ENCODE data around the gene STAM.
"Not testable (repeated sequence)": the region's sequence is repeated elsewhere in the genome, so short reads cannot be mapped to it uniquely, and the experiment has no call there.

The STAM gene

DNA sequence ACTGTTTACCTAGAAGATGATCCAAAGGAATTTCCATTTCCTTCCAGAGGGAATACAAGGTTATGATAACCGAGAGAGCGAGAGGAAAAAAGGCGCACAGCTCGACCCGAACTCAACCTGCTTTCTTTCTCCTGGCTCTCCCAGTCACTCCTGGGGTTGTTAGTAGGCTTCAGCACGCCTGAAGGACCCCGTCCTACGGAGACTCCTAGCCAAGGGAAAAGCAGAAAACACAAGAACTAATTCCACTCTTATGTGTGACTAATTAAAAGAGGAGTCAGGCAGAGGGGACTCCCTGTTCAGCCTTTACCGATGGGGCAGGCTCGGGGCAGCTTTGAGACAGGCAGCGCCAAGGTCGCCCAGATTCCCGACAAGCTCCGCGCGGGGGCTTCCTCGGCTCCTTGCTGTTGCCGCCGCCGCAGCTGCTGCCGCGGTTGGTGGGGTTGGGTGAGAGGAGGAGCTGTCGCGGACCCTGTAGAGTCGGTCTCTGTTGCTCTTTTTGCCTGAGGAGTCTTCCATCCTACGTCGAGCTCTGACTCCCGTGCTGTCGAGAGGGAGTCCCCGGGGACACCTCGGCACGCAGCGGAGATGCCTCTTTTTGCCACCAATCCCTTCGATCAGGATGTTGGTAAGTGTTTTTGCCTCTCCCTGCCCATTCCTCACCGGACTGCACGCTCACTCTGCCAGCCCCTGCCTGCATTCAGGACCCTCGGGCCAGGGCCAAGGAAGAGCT is at the start of gene STAM:
Gene STAM (plus strand): TSS at position 397 of the 730 bp plus-strand sequence. CDS start 189 bp downstream, at position 586.
- in situ Hi-C loops (cut with HindIII; ENCODE audit: low pct_ligation_motif_present, low pct_unique_long_range_greater_than_20kb, low sequenced_read_pairs) = no loop called here
- DNase-seq = peak; percentile 89

DNA sequence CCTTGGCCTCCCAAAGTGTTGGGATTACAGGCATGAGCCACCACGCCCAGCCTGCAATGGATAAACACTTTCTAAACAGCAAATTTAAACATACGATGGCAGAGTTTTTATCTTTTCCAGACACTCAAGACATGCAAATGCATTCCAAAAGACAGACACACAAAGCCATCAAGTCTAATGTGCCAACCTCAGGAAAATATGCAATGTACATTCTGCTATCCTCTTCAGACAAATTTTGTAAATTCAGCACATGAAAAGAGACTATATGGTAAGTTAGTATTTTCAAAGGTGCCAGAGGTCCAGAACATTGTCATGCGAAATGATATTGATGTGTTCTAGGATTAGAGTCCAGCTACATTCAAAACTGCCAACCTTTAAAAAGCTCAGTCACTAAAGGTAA is 46.6 kb upstream of the STAM start:
- no peak for DNase-seq
- in situ Hi-C loops (cut with HindIII; ENCODE audit: low pct_ligation_motif_present, low pct_unique_long_range_greater_than_20kb, low sequenced_read_pairs) = no loop called here

DNA sequence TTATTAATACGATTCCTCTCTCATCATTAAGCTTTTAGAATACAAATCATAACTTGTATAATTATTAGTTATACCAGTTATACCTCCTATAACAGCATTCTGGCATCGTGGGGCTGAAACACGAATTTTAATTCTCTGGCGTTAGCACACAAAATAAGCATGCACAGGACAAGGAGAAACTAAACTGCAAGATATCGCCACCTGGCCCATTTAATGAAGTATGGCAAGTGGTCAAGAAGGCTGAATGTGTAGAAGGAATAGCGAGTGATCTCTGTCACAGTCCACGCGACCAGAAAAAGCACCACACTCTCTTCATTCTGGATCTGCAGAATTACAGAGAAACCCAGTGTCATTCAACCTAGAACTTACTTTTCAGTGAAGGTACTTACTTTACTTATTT is 44.9 kb upstream of the STAM start:
- peak; percentile 28 for DNase-seq
- in situ Hi-C loops (cut with HindIII; ENCODE audit: low pct_ligation_motif_present, low pct_unique_long_range_greater_than_20kb, low sequenced_read_pairs) = no loop called here

DNA sequence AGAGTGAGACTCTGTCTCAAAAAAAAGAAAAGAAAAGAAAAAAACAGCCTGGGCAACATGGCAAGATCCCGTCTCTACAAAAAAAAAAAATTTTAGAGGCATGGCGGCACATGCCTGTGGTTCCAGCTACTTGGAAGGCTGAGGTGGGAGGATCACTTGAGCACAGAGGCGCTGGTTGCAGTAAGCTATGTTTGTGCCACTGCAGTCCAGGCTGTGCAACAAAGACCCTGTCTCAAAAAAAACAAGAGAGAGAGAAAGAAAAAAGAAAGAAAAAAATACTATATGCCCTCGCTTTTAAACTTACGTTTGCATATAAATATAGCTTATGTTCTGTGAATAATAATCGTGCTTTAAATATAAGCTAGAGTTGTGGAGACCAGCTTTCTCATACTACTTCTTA is 38.0 kb upstream of the STAM start:
- in situ Hi-C loops (cut with HindIII; ENCODE audit: low pct_ligation_motif_present, low pct_unique_long_range_greater_than_20kb, low sequenced_read_pairs) = no loop called here
- DNase-seq = no peak

DNA sequence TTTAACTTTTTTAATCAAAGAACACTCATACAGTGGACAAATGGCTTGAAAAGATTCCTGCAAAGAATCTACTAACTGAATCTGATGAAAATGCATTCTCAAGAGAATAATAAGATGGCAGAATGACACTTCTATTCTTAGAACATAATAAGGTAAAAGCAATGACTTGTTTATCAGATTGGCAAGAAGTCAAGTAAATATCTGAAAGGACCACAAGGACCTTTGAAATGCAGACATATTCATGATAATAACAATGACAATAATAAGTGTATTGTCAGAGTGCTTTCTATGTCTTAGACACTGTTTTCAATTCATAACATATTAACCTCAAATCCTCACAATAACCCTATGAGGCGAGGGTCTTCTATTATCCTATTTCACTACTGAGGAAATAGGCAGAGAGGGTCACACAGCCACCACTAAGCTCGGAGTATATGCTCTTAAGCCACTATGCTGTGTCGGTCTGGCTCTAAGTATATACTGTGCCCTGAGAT is 37.4 kb upstream of the STAM start:
- no peak for DNase-seq
- in situ Hi-C loops (cut with HindIII; ENCODE audit: low pct_ligation_motif_present, low pct_unique_long_range_greater_than_20kb, low sequenced_read_pairs) = no loop called here

DNA sequence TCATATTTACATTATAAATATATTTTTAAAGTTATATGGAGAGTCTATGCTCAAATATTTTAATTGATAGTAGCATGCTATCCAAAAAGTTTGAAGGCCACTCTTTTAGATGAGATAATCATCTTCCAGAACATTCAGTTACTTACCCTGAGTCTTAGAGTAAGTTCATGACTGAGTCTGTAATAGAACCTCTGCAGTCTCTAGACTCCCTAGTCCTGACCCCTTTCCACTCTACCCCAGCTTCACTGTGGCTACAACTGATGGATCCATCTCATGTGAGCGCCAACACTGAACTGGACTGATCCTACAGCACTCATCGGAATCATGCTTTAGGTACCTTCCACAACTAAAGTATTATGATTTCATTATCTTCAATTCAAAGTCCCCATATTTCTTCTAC is 36.9 kb upstream of the STAM start:
- DNase-seq = no peak
- in situ Hi-C loops (cut with HindIII; ENCODE audit: low pct_ligation_motif_present, low pct_unique_long_range_greater_than_20kb, low sequenced_read_pairs) = no loop called here

DNA sequence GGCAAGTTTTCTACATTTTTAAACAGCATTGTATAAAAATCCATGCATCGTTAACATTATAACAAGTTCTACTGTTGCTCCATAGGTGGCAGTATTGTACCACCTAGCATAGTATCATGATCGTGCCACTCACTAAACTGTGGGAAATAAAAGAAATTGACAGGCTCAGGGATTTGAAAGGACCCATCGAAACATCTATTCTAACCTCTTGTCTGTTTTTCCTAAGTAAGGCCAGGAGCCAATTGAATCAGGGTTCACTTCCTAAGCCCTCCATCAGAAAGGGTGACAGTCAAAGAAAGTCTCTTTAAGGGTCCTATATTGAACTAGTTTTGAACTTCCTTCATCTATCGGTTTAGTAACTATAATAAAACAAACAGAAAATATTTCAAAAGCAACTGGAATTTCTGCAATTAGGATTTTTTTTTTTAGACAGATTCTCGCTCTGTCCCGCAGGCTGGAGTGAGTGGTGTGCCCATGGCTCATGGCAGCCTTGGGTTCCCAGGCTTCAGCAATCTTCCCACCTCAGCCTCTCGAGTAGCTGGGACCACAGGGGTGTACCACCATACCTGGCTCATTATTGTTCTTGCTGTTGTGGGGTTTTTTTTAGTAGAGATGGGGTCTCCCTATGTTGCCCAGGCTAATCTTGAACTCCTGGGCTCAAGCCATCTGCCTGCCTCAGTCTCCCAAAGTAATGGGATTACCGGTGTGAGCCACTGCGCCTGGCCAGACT is 36.2 kb upstream of the STAM start:
- peak; percentile 62 for DNase-seq

DNA sequence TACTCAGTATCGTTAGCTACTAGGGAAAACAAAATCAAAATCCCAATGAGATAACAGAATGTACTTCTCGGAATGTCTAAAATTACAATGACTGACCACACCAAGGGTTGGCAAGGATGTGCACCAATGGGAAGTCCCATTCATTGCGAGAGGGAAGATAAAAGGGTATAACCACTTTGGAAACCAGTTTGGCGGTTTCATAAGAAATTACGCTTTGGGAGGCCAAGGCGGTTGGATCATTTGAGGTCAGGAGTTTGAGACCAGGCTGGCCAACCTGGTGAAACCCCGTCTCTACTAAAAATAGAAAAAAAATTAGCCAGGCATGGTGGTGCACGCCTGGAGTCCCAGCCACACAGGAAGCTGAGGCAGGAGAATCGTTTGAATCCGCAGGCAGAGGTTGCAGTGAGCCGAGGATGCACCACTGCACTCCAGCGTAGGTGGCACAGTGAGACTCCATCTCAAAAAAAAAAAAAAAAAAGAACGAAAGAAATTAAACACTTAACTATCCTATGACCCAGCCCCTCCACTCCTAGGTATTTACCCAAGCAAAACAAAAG is 34.4 kb upstream of the STAM start:
- no peak for DNase-seq
- in situ Hi-C loops (cut with HindIII; ENCODE audit: low pct_ligation_motif_present, low pct_unique_long_range_greater_than_20kb, low sequenced_read_pairs) = no loop called here

More for the DNA sequence above, 36.2 kb upstream of the STAM start:
- in situ Hi-C loops (cut with HindIII; ENCODE audit: low pct_ligation_motif_present, low pct_unique_long_range_greater_than_20kb, low sequenced_read_pairs) = no loop called here

DNA sequence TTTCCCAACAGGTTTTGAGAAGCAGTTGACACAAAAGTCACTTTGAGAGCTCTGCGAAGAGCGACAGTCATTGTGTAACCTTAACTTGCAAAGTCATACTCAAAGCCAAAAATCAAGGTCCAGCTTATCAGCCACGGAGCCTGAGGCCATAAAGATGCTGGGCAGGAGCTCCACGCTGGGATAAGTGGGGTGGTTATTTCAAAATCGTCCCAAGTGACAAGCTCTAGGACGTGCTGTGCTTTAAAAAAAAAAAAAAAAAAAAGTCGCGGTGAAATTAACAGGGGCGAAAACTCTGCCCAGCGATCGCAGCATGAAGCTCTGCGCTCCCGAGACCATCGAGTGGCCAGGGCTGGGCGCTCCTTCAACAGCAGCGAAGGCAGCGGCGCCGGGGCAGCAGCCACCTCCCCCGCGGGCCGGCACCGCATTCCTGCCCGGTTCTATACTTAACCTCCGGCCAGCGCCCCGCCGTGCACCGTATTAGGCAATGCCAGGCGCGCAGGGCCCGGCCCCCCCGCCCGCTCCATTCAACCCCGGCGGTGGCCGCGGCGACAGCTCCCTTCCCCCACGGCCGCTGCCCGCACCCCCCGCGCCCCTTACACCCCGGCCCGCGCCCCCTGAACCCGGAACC is 27.4 kb upstream of the STAM start:
- in situ Hi-C loops (cut with HindIII; ENCODE audit: low pct_ligation_motif_present, low pct_unique_long_range_greater_than_20kb, low sequenced_read_pairs) = no loop called here

DNA sequence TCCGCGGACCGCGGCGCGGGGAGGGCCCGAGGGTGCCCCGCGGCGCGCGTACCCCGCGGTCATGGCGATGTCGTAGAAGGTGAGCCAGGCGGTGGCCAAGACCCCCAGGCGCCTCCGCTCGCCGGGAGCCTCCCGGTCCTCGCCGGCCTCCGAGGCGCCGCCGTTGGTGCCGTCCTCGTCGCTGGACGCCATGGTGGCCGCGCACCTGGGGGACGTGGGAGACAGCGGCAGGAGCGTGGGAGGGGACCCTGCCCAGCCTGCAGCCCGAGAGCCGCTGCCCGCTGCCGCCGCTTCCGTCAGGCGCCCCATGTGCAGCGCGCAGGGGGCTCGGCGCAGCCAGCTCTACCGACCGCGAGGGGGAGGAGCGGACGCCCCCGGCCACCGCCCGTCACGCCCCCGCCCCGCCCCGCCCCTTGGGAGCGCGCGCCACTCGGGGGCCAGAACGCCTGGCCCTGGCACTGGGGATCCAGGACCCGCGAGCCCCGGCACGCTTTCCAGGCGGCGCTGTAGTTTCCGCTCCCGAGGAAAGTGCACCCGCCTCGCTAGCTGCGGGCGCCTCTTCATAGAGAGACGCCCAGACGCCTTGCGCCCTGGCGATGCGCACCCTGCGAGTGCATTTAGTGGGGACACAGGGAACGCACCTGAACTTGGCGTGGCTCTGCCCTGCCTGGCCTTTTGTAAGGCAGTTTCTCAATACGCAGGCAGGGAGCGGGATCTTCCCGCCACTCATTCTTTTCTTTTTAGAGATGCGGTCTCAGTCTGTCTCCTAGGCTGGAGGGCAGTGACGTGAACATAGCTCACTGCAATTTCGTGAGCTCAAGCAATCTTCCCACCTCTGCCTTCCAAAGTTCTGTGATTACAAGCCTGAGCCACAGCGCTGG is 26.7 kb upstream of the STAM start, which contains the start of gene HACD1:
Gene HACD1 (minus strand): TSS at position 344 of the 881 bp plus-strand sequence. CDS start 35 bp downstream, at position 309.
- DNase-seq = peak; percentile 84
- in situ Hi-C loops (cut with HindIII; ENCODE audit: low pct_ligation_motif_present, low pct_unique_long_range_greater_than_20kb, low sequenced_read_pairs) = no loop called here

More for the DNA sequence above, 27.4 kb upstream of the STAM start:
- DNase-seq = peak; percentile 73

DNA sequence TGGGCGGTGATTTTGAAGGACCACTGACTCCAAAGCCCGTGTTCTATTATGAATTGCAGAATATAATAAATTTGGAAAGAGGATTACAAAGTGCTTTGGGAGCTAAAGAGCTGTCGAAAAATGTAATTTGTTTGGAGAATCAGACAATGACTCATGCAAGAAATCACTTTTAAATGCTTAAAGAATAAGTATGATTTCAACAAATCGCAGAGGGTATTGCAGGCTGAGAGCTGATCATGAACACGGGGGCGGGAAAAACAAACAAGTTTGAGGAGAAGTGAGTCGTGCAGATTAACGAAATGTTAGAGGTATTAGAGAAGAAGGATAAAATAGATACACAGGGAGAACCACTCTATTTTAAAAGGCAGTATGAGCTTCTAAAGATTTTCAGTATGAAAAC is 21.9 kb upstream of the STAM start:
- in situ Hi-C loops (cut with HindIII; ENCODE audit: low pct_ligation_motif_present, low pct_unique_long_range_greater_than_20kb, low sequenced_read_pairs) = no loop called here

DNA sequence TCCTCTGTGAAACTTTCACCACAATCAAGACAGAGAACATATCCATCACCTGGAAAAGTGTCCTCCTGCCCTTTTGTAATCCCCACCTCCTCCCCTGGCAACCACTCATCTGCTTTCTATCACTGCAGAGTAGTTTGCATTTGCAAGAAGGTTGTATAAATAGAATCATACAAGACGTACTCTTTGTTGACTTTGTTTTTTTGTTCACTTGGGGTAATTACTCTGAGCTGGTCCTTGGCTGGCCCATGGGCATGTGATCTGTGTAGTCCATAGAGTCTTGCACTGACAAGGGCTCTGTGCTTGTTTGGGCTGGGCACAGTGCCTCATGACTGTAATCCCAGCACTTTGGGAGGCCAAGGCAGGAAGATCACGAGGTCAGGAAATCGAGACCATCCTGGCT is 19.0 kb upstream of the STAM start:
- DNase-seq = no peak

More for the DNA sequence above, 21.9 kb upstream of the STAM start:
- no peak for DNase-seq

DNA sequence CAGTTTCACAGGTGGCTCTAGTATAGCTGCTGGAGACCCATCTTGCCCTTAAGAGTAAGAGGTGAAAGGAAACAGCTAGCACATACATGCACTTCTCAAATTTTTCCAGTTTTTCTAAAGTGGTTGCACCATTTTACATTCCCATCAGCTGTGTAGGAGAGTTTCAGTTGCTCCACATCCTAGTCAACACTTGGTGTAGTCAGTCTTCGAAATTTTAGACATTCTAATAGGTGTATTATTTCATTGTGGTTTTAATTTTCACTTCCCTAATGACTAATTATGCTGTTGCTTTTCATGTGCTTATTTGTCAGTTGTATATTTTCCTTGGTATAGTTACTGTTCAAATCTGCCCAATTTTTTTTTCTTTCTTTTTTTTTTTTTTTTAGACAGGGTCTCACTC is 17.3 kb upstream of the STAM start:
- DNase-seq = no peak
- in situ Hi-C loops (cut with HindIII; ENCODE audit: low pct_ligation_motif_present, low pct_unique_long_range_greater_than_20kb, low sequenced_read_pairs) = no loop called here

More for the DNA sequence above, 19.0 kb upstream of the STAM start:
- in situ Hi-C loops (cut with HindIII; ENCODE audit: low pct_ligation_motif_present, low pct_unique_long_range_greater_than_20kb, low sequenced_read_pairs) = no loop called here

DNA sequence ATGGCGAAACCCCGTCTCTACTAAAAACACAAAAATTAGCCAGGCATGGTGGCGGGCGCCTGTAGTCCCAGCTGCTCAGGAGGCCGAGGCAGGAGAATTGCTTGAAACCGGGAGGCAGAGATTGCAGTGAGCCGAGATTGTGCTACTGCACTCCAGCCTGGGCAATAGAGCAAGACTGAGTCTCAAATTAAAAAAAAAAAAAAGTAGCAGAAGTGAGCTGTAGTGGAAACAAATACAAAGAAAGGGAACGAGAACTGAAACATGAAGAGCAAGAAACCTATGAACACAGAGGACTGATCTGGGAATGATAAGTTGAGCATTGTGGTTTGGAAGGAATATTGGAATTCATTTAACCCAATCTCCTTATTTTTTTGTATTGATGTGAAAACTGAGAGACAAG is 11.4 kb upstream of the STAM start:
- in situ Hi-C loops (cut with HindIII; ENCODE audit: low pct_ligation_motif_present, low pct_unique_long_range_greater_than_20kb, low sequenced_read_pairs) = not testable (repeated sequence)

DNA sequence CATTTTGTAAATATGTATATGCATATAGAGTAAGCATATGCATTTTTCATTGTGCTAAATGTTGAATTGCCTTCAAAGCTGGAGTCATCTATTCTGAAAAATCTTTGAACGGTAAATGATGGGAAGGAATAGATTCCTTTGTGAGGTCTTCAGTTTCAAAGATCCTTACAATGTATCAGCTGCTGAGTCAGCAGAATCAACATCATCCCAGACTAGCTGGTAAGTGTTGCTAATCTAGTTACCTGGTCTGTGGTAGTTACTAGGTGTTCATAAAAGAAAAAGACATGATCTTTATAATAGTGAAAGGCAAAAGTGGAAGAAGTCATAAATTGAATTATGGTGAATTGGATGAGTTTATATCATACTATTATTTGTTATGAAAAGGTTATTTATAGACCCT is 10.6 kb upstream of the STAM start:
- in situ Hi-C loops (cut with HindIII; ENCODE audit: low pct_ligation_motif_present, low pct_unique_long_range_greater_than_20kb, low sequenced_read_pairs) = no loop called here

More for the DNA sequence above, 11.4 kb upstream of the STAM start:
- not testable (repeated sequence) for DNase-seq

DNA sequence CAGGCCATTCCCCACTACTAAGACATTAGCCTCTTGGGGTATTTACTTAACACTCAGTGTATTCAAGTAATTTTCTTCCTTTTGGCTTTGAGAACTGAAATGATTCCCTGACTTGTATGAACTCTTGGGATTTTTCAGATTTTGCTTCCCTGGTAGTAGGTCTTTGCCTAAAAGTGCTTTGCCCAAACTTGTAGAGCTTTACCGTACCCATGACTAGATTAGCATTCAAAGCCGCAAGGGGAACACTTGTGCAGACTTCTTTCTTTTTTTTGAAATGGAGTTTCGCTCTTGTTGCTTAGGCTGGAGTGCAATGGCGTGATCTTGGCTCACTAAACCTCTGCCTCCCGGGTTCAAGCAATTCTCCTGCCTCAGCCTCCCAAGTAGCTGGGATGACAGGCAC is 6.1 kb upstream of the STAM start:
- no peak for DNase-seq
- in situ Hi-C loops (cut with HindIII; ENCODE audit: low pct_ligation_motif_present, low pct_unique_long_range_greater_than_20kb, low sequenced_read_pairs) = no loop called here

More for the DNA sequence above, 10.6 kb upstream of the STAM start:
- DNase-seq = no peak

DNA sequence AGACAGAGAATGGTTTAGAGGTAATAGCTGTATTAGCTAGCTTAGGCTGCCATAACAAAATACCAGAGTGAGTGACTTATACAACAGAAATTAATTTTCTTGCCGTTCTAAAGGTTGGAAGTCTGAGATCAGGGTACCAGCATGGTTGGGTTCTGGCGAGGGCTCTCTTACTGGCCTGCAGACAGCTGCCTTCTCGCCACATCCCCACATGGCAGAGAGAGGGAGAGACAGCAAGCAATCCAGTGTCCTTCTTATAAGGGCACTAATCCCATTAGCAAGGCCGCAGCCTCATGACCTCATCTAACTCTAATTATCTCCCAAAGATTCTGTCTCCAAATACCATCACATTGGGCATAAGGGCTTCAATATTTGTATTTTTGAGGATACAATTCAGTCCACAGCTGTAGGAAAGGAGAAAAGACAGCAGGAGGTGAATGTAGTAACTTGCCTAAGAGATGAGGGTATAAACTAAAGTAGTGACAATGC is 3.6 kb upstream of the STAM start:
- no peak for DNase-seq
- in situ Hi-C loops (cut with HindIII; ENCODE audit: low pct_ligation_motif_present, low pct_unique_long_range_greater_than_20kb, low sequenced_read_pairs) = no loop called here

DNA sequence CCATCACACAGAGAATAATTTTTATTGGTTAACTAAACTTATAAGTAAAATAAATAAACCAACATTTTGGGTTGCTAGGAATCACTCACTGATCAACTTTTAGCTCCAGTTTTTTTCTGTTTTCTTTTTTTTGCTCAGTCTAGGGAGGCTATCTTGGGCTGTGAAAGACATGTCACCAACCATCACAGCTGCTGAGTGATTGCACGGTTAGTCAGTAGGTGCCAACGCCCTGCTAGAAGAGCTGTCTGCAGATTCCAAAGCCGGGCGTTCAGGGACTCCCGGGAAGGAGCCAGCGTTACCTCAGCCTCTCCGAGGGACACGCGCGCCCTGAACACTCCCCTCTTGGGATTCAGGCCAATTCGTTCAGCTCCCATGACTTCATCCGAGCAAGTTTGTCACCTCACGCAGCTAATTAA is 604 bp upstream of the STAM start:
- peak; percentile 90 for DNase-seq
- in situ Hi-C loops (cut with HindIII; ENCODE audit: low pct_ligation_motif_present, low pct_unique_long_range_greater_than_20kb, low sequenced_read_pairs) = no loop called here

Data from ACHN (cell line).